ENCODE results near the gene MBIP. TPM values are rescaled to one million over a fixed set of nuclear protein-coding genes. Genes with fewer than 3 reads are reported as not detected.

MBIP gene
- total RNA-seq, 1 experiment from 2014 or later: 19.1 TPM

DNA sequence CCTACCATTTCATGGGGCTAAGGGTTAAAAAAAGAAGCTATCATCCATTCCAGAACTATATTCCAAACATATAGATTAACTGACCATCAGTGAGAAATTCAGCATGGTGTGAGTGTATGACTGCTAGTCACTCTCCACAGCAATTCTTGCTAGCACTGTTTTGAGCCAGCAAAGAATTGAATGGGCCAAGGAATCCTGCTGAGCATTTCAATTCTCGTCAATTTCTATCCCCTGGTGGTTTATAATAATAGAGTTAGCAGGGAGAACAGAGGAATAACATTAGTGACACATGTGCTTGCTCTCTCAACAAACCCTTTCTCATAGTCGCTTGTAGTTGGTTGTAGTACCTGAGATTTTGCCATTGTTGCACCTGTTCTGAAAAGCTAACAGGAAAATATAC lies 7.2 kb downstream of the MBIP start:
- DNase-seq (ENCODE audit: low read depth, low spot score): no peak
- CTCF ChIA-PET: interaction anchor here (1.9 kb wide), 1 partner anchor 243 kb away, joined by 7 read pairs; no protein-coding TSS in a partner anchor

More for the DNA sequence above, 7.2 kb downstream of the MBIP start:
- Histone ChIP-seq H3K9me2 (ENCODE audit: insufficient read depth) (no peaks in the 10 kb centered on the region), H4K20me1 (ENCODE audit: insufficient read depth) (no peaks in the 10 kb centered on the region), H3K36me3 (ENCODE audit: control insufficient read depth in 1 of 2, insufficient read depth in 2 of 2, low read length in 2 of 2) (peaks cover 7 to 19% of the 10 kb centered on the region in 2 experiments), H3K4me2 (ENCODE audit: low read length) (no peak overlapping the region), H3K9ac (ENCODE audit: low read length) (no peak overlapping the region), H3K79me2 (ENCODE audit: insufficient read depth, low read length) (peaks cover 48% of the 10 kb centered on the region), H3K4me3 (replicated peaks in 1 of 2; ENCODE audit: low read depth in 1 of 2, low read length in 2 of 2) (no peak overlapping the region), H2AFZ (ENCODE audit: low read depth, low read length, poor library complexity, severe bottlenecking) (no peak overlapping the region), H3K27ac (ENCODE audit: low read depth, low read length) (no peak overlapping the region), H3K4me1 (ENCODE audit: control insufficient read depth in 1 of 2, insufficient read depth in 2 of 2, low read length in 2 of 2) (peaks cover 18 to 23% of the 10 kb centered on the region in 2 experiments), H3K27me3 (ENCODE audit: insufficient read depth, low read length) (no peaks in the 10 kb centered on the region), H3K9me3 (ENCODE audit: control insufficient read depth in 1 of 2, insufficient read depth in 1 of 2, low read depth in 1 of 2, low read length in 2 of 2) (no peaks in the 10 kb centered on the region)
- BruUV-seq (replicated peaks): no TSS peak
- no peak for TF ChIP-seq SP1 (IDR thresholded peaks at IDR 0.05; ENCODE audit: low read depth)
- TF ChIP-seq TCF7L2 (IDR thresholded peaks at IDR 0.05; ENCODE audit: borderline replicate concordance, extremely low read depth, insufficient read depth, insufficient read length): no peak
- TF ChIP-seq RAD21 (IDR thresholded peaks at IDR 0.05; ENCODE audit: low read depth): no peak
- TF ChIP-seq EGR1 (IDR thresholded peaks at IDR 0.05; ENCODE audit: low read depth): no peak
- TF ChIP-seq, protein P1, sequence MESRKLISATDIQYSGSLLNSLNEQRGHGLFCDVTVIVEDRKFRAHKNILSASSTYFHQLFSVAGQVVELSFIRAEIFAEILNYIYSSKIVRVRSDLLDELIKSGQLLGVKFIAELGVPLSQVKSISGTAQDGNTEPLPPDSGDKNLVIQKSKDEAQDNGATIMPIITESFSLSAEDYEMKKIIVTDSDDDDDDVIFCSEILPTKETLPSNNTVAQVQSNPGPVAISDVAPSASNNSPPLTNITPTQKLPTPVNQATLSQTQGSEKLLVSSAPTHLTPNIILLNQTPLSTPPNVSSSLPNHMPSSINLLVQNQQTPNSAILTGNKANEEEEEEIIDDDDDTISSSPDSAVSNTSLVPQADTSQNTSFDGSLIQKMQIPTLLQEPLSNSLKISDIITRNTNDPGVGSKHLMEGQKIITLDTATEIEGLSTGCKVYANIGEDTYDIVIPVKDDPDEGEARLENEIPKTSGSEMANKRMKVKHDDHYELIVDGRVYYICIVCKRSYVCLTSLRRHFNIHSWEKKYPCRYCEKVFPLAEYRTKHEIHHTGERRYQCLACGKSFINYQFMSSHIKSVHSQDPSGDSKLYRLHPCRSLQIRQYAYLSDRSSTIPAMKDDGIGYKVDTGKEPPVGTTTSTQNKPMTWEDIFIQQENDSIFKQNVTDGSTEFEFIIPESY (IDR thresholded peaks at IDR 0.05; ENCODE audit: extremely low read depth, insufficient replicate concordance, low read length): no peak
- no peak for TF ChIP-seq CBX3 (IDR thresholded peaks at IDR 0.05; ENCODE audit: low read depth)
- no peak for TF ChIP-seq SRF (IDR thresholded peaks at IDR 0.05; ENCODE audit: low read depth)
- no peak for TF ChIP-seq POLR2A (IDR thresholded peaks at IDR 0.05; ENCODE audit: borderline replicate concordance, extremely low read depth, insufficient read depth, insufficient read length)
- no peak for TF ChIP-seq FOSL1 (IDR thresholded peaks at IDR 0.05; ENCODE audit: low read depth)
- TF ChIP-seq ZFX (IDR thresholded peaks at IDR 0.05): no peak
- TF ChIP-seq, protein P2, sequence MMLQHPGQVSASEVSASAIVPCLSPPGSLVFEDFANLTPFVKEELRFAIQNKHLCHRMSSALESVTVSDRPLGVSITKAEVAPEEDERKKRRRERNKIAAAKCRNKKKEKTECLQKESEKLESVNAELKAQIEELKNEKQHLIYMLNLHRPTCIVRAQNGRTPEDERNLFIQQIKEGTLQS (IDR thresholded peaks at IDR 0.05): no peak
- TF ChIP-seq JUND (IDR thresholded peaks at IDR 0.05): no peak
- TF ChIP-seq YY1 (IDR thresholded peaks at IDR 0.05; ENCODE audit: extremely low read depth, insufficient replicate concordance, low read depth, low read length): no peak
- TF ChIP-seq SIN3A (IDR thresholded peaks at IDR 0.05; ENCODE audit: low read depth): no peak
- TF ChIP-seq, protein P3, sequence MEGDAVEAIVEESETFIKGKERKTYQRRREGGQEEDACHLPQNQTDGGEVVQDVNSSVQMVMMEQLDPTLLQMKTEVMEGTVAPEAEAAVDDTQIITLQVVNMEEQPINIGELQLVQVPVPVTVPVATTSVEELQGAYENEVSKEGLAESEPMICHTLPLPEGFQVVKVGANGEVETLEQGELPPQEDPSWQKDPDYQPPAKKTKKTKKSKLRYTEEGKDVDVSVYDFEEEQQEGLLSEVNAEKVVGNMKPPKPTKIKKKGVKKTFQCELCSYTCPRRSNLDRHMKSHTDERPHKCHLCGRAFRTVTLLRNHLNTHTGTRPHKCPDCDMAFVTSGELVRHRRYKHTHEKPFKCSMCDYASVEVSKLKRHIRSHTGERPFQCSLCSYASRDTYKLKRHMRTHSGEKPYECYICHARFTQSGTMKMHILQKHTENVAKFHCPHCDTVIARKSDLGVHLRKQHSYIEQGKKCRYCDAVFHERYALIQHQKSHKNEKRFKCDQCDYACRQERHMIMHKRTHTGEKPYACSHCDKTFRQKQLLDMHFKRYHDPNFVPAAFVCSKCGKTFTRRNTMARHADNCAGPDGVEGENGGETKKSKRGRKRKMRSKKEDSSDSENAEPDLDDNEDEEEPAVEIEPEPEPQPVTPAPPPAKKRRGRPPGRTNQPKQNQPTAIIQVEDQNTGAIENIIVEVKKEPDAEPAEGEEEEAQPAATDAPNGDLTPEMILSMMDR (IDR thresholded peaks at IDR 0.05 in 2 of 3, conservative IDR thresholded peaks at IDR 0.05 in 1 of 3; ENCODE audit: borderline replicate concordance in 1 of 3, insufficient read depth in 1 of 3, low read depth in 2 of 3, low read length in 2 of 3): no peak
- TF ChIP-seq CEBPB (IDR thresholded peaks at IDR 0.05; ENCODE audit: low read depth): no peak
- no peak for TF ChIP-seq EZH2 (IDR thresholded peaks at IDR 0.05)
- no peak for TF ChIP-seq ELF1 (IDR thresholded peaks at IDR 0.05; ENCODE audit: borderline replicate concordance, low read depth)
- intact Hi-C loops (cut with micrococcal nuclease): loop anchor here (10.0 kb wide), 1 partner anchor 428 kb away; no protein-coding TSS in a partner anchor
- ChIA-PET RAD21 (ENCODE audit: low non-redundant PET in 1 of 2, low total read pairs in 2 of 2, uncharacterized antibody in 2 of 2, unreplicated experiment in 2 of 2) (no interaction called here), POLR2A (no interaction called here)
- no peak for ATAC-seq
